K562 (cell line): Measurements from ENCODE around the gene CCSAP. TPM values are rescaled to one million over a fixed set of nuclear protein-coding genes. Genes with fewer than 3 reads are reported as not detected.

Experiments
- CBFA2T2 ChIP-seq: fragments of 450-650 bp; conservative IDR thresholded peaks from 2 replicates; pipeline ENCODE4 v1.6.1; 2017; ENCODE audit warnings: mild to moderate bottlenecking
- JUND ChIP-seq, 2 experiments: IDR thresholded peaks; 2 replicates in 1 of 2; 3 replicates in 1 of 2; pipeline ENCODE4 v1.6.1; 2011; ENCODE audit warnings: borderline replicate concordance in 2 of 2, low read depth in 2 of 2, low read length in 2 of 2, improper control_type of control experiment in 1 of 2, missing biosample characterization in 1 of 2, missing genetic modification characterization in 1 of 2, missing genetic modification reagents in 1 of 2
- SIX5 ChIP-seq, 2 experiments: IDR thresholded peaks; 2 replicates each; pipeline ENCODE4 v1.6.1; 2011; ENCODE audit warnings: low read length in 2 of 2, borderline replicate concordance in 1 of 2, low read depth in 1 of 2, mild to moderate bottlenecking in 1 of 2, moderate library complexity in 1 of 2; ENCODE audit not compliant: insufficient read depth in 1 of 2
- ZBTB33 ChIP-seq: sonication (generic); formaldehyde crosslinking; IDR thresholded peaks from 2 replicates; pipeline ENCODE4 v1.8.1; 2023; ENCODE audit warnings: mild to moderate bottlenecking, missing genetic modification reagents
- ZNF609 ChIP-seq: sonication (generic); formaldehyde crosslinking; IDR thresholded peaks from 2 replicates; pipeline ENCODE4 v1.8.1; 2023; ENCODE audit warnings: missing genetic modification reagents, mild to moderate bottlenecking, borderline replicate concordance
- ZNF639 ChIP-seq, 2 experiments: fragments of 200-800 bp in 1 of 2; sonication (Bioruptor generic) in 1 of 2; sonication (generic) in 1 of 2; formaldehyde crosslinking in 1 of 2; IDR thresholded peaks in 1 of 2; conservative IDR thresholded peaks in 1 of 2; 2 replicates each; pipeline versions ENCODE4 v1.5.0 to v1.6.1; 2016 to 2020; ENCODE audit warnings: missing compliant biosample characterization in 1 of 2, missing genetic modification characterization in 1 of 2, missing genetic modification reagents in 1 of 2
- polyA plus RNA-seq, 8 experiments: library from polyadenylated mRNA; depleted of rRNA in 4 of 8; stranded (reverse) in 5 of 8; unstranded in 3 of 8; fragments of >200 nt; fragmentation: Nextera tagmentation in 2 of 8; fragmentation: Illumina TruSeq in 1 of 8; extraction: Ambion mirVana in 2 of 8; extraction: Trizol in 1 of 8; gene quantifications; 2 replicates each; pipeline versions ENCODE4 v1.2.1 to v1.2.3, GENCODE V29; 2011 to 2014; ENCODE audit warnings: inconsistent platforms in 1 of 8, missing spikeins in 1 of 8
- total RNA-seq, 7 experiments: library from RNA; depleted of rRNA in 6 of 7; stranded (reverse); fragments of >200 nt in 6 of 7; fragmentation: Illumina TruSeq in 2 of 7; extraction: Trizol in 2 of 7; gene quantifications; 2 replicates each; pipeline versions ENCODE4 v1.2.1 to v1.2.3, GENCODE V29; 2011 to 2021; ENCODE audit warnings: low replicate concordance in 1 of 7

The CCSAP gene
- total and polyA plus RNA-seq, 9 of the 15 experiments (the other 6 are each of a cell fraction or from before 2014, with no cell fraction given), result 3.6 to 15.9 (median 9.5) TPM

GRCh38 chr1:229374485-229374884, 31.6 kb upstream of the CCSAP start (continued):
- no peak for TF ChIP-seq JUND (IDR thresholded peaks at IDR 0.05; ENCODE audit: borderline replicate concordance, low read depth, low read length)
- TF ChIP-seq JUND (tag; IDR thresholded peaks at IDR 0.05; ENCODE audit: borderline replicate concordance, low read depth, low read length), result no peak
- no peak for TF ChIP-seq CBFA2T2
- TF ChIP-seq SIX5 (IDR thresholded peaks at IDR 0.05; ENCODE audit: borderline replicate concordance in 1 of 2, insufficient read depth in 1 of 2, low read depth in 1 of 2, low read length in 2 of 2), result no peak
- no peak for TF ChIP-seq ZBTB33 (CRISPR knock-in tag)
- TF ChIP-seq ZNF639 (CRISPR knock-in tag; conservative IDR thresholded peaks at IDR 0.05 in 1 of 2, IDR thresholded peaks at IDR 0.05 in 1 of 2), result no peak
- no peak for TF ChIP-seq ZNF609 (CRISPR knock-in tag)
